Caki2 (cell line): ENCODE data around the gene SGCB. TPM values are rescaled to one million over a fixed set of nuclear protein-coding genes. Genes with fewer than 3 reads are reported as not detected.
"Not testable (repeated sequence)": the region's sequence is repeated elsewhere in the genome, so short reads cannot be mapped to it uniquely, and the experiment has no call there.

Source experiments
- DNase-seq: peaks from one replicate; pipeline ENCODE4 v3.0.0-alpha.2; 2015; ENCODE audit warnings: low read depth
- in situ Hi-C: cut with HindIII; loops from 2 replicates; pipeline ENCODE4 v1.10.0; 2016; ENCODE audit warnings: low sequenced_read_pairs, low pct_unique_long_range_greater_than_20kb, mixed read lengths
- total RNA-seq: library from RNA; depleted of rRNA; stranded (reverse); fragments of >200 nt; shearing (Covaris generic); gene quantifications from 2 replicates; pipeline ENCODE4 v1.2.3, GENCODE V29; 2014; ENCODE audit warnings: low replicate concordance; rRNA removed

Gene SGCB, protein sequence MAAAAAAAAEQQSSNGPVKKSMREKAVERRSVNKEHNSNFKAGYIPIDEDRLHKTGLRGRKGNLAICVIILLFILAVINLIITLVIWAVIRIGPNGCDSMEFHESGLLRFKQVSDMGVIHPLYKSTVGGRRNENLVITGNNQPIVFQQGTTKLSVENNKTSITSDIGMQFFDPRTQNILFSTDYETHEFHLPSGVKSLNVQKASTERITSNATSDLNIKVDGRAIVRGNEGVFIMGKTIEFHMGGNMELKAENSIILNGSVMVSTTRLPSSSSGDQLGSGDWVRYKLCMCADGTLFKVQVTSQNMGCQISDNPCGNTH
- 8.6 and 9.2 TPM in 2 replicates for total RNA-seq

GRCh38 chr4:52038103-52038912 is at the start of gene SGCB:
Gene SGCB, minus strand, starts transcription at chr4:52038299. Its CDS starts 40 bp downstream, at chr4:52038259.
- in situ Hi-C loops = no loop called here
- DNase-seq = peak; percentile 38

DNA sequence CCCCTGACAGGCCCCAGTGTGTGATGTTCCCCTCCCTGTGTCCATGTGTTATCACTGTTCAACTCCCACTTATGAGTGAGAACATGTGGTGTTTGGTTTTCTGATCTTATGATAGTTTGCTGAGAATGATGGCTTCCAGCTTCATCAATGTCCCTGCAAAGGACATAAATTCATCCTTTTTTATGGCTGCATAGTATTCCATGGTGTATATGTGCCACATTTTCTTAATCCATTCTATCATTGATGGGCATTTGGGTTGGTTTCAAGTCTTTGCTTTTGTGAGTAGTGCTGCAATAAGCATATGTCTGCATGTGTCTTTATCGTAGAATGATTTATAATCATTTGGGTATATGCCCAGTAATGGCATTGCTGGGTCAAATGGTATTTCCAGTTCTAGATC is 48.3 kb upstream of the SGCB start:
- DNase-seq, in situ Hi-C loops: not testable (repeated sequence)

- DNase-seq = no peak
- in situ Hi-C loops = no loop called here
These were observed 43.1 kb upstream of the SGCB start for GRCh38 chr4:52081216-52081615.

DNA sequence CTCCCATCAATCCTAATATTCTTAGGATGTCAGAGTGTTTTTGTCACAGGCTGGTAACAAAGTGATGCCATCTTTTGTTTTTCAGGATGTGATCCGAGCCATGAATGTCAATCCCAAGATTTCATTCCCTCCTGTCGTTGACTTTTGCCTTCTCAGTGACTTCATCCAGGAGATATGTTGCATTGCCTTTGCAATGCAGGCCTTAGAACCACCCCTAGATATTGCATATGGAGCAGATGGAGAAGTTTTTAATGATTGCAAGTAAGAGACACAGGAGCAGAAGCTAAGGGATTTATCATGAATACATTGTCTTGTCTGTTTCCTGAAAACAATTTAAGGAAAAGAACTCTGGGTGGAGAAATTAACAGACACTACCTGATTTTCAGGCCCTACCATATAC is 41.6 kb upstream of the SGCB start:
- DNase-seq = no peak
- in situ Hi-C loops = no loop called here

DNA sequence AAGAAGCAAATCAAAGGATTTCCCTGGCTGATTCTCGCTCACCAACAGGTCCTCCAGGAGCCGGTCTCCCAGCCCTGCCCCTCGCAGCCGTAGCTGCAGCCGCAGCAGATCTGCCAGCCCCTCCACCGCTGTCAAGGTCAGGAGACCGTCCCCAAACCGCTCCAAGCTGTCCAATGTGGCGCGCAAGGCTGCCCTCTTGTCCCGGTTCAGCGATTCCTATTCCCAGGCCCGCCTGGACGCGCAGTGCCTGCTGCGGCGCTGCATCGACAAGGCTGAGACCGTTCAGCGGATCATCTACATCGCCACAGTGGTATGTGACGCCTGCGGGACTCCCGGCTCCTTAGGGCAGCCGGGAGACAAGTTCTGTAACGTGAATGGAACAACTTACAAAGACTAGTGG is 38.6 kb upstream of the SGCB start:
- in situ Hi-C loops = no loop called here
- no peak for DNase-seq

DNA sequence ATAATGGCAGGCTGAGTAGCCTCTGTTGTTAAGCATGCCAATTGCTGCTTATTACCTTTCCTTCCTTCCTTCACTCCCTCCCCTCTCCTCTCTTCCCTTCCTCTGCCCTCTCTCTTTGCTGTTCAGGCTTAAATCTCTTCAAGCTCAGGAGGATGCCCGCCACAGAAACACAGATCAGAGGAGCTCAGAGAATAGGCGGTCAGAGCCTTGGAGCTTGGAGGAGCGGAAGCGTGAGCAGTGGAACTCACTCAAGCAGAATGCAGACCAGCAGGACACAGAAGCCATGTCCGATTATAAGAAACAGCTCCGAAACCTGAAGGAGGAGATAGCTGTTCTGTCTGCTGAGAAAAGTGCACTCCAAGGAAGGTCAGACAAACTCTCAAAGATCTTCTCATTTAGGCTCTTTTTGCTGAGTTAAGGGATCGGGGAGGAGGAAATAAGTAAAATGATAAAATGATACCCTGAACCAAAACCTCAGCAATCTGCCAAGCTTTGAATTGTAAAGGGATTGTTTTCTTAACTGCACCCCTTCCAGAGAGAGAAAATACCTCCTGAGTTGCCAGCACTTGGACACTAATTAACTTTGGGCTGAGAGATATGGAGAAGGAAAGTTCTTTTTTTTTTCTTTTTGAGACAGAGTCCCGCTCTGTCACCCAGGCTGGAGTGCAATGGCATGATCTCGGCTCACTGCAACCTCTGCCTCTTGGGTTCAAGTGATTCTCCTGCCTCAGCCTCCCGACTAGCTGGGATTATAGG is 33.9 kb upstream of the SGCB start:
- no peak for DNase-seq
- in situ Hi-C loops = no loop called here

GRCh38 chr4:52069571-52069970 is 31.5 kb upstream of the SGCB start:
- in situ Hi-C loops = no loop called here
- no peak for DNase-seq

DNA sequence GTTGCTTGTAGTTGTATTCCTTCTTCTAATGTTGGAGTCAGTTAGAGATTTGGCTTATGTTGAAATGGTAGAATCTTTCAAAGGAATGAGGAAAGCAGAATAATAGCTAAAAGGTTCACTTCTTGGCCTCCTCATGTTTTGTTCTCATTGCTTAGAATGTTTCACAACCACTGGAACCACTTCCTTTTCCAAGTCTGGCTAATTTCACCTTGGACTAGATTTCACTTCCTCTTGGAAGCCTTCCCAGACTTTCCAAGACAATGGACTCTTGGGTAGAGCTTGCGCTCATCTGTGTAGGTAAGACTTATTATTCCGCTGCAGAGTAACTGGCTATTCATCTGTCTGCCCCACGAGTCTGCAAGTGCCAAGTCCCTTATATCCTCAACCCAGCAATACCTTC is 21.3 kb upstream of the SGCB start:
- in situ Hi-C loops = no loop called here
- DNase-seq = no peak

GRCh38 chr4:52058275-52058674 is 20.2 kb upstream of the SGCB start:
- DNase-seq = no peak
- in situ Hi-C loops = no loop called here

DNA sequence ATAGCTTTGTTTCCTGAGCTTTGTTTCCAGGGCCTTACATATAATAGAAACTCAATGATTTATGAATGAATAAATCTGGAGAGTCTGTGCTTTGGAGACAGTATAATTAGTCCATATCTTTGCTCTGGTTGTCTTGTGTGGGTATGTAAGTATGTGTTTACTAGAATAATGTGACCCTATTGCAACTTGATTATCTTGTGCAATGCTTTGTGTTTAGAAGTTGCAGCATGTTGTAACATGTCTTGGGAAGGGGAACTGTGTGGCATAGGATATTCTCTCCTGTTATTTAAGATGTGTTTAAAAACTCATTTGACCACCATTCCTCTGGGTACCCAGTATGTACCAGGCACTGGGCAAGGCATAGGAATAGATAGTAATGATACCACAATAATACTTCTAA is 19.1 kb upstream of the SGCB start:
- in situ Hi-C loops = no loop called here
- DNase-seq = no peak

DNA sequence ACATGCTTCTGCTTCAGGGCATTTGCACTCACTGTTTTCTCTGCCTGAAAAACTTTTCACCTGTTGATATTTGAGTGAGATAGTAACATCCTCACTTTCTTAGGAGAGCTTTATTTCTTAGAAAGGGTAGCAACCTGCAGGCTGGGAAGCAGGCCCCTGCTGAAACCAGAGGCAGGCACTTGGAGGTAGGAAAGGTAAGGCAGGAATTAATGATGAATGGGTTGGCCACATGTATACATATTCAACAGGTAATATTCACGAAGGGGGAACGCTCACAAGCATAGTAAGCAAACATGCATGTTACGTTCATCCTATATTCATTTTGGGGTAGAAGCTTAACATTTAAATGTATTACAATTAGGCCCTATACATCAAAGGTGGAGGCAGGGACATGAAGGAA is 16.2 kb upstream of the SGCB start:
- no peak for DNase-seq
- in situ Hi-C loops = no loop called here

DNA sequence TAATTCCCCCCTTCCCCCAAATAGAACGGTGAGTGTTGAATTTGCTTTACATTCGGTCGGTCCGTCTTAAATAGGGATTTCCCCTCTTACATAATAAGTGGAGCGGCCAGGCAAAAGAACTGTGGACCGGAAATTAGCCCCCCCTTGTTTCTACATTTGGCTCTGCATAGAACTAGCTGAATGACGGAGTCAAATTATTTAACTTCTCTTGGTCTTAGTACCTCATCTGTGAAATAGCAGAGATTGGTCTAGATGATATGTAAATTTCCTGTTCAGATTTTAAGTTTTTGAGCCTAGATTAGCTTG is 14.3 kb upstream of the SGCB start:
- DNase-seq = no peak
- in situ Hi-C loops = no loop called here

DNA sequence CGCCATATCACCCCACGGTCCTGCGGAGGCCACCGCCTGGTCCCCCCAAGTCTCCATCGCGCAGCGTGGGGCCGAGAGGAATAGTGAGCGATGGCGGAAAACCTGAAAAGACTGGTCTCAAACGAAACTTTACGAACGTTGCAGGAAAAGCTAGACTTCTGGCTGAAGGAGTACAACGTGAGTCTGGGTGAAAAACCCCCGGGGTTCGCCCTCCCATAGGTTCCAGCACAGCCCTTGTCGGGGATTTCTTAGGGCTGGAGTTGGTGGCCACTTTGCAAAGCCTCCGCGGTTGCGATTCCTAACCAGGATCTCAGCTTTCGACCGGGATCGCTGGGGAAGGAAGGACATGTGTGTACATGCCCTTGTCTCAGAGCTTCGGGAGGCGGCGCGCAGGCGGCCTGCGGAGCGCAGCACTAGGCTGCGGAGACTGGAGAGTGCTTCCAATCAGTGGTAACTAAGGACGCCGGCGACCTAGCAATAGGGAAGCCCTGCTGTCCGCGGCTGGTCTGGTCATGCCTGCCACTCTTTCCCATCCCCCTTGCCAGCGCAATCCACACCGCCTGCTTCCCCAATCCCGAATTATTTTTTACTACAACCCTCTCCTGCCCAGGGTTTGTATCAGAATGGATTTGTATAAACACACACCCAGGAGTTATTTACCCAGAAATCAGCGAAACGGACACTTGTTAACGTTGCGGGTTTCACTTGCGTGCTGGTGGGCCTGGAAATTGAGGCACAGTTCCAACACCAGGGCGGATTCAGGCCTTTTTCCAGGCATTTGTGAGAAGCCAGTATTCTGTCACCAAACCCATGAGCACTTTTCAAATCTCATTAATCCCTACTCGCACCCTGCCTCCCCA is 13.7 kb upstream of the SGCB start:
- in situ Hi-C loops = no loop called here
- DNase-seq = peak; percentile 78

DNA sequence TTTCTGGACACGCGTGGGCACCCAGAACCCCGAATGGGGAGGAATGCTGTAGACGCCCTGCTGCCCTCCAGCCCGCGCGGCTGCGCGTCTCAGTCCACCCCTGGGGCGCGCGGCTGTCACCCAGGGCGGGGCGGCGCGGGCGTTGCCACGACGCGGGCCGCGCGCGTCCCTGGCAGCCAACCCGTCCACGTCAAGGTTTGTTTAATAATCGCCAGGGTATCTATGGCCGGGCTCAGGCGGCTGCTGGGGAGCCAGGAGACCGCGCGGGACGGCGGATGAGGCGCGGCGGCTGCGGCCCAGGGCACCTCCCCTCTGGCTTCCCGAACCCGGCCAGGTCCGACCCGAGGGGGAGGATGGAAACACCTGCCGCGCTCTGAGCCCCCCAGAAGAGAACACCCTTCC is 13.1 kb upstream of the SGCB start, which contains the start of gene SPATA18:
Gene SPATA18 (plus strand): TSS at position 92 of the 402 bp plus-strand sequence. CDS start 401 bp downstream, outside the sequence.
- peak; percentile 40 for DNase-seq
- in situ Hi-C loops = no loop called here

GRCh38 chr4:52049266-52049665 is 11.2 kb upstream of the SGCB start:
- DNase-seq = no peak
- in situ Hi-C loops = no loop called here

DNA sequence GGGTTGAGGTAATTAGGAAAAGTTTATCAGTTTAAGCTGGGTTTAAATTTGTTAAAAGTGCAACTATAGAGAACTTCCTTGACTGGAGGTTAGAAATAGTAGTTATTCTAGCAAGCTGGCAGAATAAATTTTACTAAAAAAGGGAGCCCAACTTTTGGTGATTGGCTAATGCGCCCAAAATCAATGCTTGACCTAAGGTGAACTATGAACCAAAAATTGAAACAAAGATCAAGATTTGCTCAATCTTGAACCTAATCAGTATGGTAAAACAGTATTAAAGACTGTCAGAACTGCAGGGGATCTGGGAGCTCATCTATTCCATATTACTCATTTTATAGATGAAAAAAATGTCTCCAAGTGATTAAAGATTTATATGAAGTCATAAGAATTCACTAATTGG is 6.9 kb upstream of the SGCB start:
- DNase-seq = no peak
- in situ Hi-C loops = no loop called here

GRCh38 chr4:52037689-52038102 is 403 bp downstream of the SGCB start:
- in situ Hi-C loops = no loop called here
- peak; percentile 25 for DNase-seq

DNA sequence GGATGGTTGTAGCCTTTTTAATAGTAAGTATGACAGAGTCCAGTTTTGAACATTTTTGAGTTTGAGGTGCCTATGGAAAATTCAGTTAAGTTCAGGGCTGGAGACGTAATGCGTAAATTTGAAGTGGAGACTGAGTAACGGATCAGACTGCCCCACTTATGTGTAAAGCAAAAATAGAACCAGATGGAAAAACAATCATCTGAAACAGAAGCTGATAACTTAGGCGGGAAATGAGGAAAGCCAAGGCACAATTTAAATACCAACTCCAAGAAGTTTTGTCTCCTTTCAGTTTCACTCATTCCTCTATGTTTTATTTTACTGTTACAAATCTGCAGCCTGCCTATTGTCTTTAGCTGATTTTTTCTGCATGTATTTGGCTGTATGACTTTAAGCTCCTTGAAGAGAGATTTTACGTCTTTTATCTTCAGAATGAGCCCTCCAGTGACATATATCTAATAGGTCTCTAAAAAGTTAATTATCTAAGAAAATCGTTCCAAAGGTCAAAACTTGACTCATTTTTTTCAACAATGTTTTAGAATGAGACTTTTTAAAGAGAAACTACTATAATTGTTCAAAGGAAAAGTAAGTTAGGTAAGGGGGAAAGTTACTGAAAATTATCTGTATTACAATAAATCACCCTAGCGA is 1.1 kb downstream of the SGCB start:
- DNase-seq = no peak
- in situ Hi-C loops = no loop called here
